GM19240 (cell line): ENCODE measurements around the gene DPH2.

ENCODE experiments used
- DNase-seq: peaks from one replicate; pipeline ENCODE4 v3.0.0; 2011; ENCODE audit warnings: low spot score; ENCODE audit not compliant: insufficient read length

Gene DPH2

GRCh38 chr1:43969746-43970466 is at the start of gene DPH2:
TSS of gene DPH2 (plus strand) at chr1:43970010. CDS start at chr1:43970176, 166 bp downstream.
- peak; percentile 100 for DNase-seq

GRCh38 chr1:43921022-43921421 is 48.8 kb upstream of the DPH2 start:
- DNase-seq, result no peak

- no peak for DNase-seq
Measured at GRCh38 chr1:43924516-43924915, 45.3 kb upstream of the DPH2 start.

GRCh38 chr1:43925846-43926245 is 44.0 kb upstream of the DPH2 start:
- no peak for DNase-seq

- DNase-seq, result peak; percentile 51
Measured at GRCh38 chr1:43930168-43930948, 39.5 kb upstream of the DPH2 start.

- DNase-seq, result no peak
Measured at GRCh38 chr1:43930949-43931275, 38.9 kb upstream of the DPH2 start.

GRCh38 chr1:43931711-43932660 is 37.8 kb upstream of the DPH2 start:
- DNase-seq, result no peak

- no peak for DNase-seq
Measured at GRCh38 chr1:43932786-43933385, 36.9 kb upstream of the DPH2 start.

DNA sequence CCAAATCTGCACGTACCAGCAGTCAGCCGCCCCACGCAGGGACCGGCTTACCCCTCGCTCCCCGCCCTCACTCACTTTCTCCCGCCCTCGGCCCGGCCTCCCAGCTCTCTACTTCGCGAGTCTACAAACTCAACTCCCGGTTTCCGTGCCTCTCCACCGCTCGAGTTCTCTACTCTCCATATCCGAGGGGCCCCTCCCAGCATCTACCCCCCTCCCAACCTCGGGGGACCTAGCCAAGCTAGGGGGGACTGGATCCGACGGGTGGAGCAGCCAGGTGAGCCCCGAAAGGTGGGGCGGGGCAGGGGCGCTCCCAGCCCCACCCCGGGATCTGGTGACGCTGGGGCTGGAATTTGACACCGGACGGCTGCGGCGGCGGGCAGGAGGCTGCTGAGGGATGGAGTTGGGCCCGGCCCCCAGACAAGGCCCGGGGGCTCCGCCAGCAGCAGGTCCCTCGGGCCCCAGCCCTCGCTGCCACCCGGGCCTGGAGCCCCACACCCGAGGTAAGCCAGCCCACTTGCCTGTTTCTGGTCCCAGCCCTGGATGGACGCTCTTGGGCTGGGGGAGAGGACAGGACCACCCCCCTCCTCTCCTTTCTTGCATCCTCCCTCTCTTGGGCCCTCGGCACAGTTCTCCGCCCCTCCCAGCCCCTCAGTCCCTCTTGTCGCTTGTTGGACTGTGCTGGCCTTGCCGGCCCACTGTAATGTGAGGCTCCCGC is 36.3 kb upstream of the DPH2 start, which contains the start of gene ARTN:
TSS of gene ARTN (plus strand) at position 416 of the 715 bp plus-strand sequence. CDS start 1,856 bp downstream, outside the sequence.
- no peak for DNase-seq

DNA sequence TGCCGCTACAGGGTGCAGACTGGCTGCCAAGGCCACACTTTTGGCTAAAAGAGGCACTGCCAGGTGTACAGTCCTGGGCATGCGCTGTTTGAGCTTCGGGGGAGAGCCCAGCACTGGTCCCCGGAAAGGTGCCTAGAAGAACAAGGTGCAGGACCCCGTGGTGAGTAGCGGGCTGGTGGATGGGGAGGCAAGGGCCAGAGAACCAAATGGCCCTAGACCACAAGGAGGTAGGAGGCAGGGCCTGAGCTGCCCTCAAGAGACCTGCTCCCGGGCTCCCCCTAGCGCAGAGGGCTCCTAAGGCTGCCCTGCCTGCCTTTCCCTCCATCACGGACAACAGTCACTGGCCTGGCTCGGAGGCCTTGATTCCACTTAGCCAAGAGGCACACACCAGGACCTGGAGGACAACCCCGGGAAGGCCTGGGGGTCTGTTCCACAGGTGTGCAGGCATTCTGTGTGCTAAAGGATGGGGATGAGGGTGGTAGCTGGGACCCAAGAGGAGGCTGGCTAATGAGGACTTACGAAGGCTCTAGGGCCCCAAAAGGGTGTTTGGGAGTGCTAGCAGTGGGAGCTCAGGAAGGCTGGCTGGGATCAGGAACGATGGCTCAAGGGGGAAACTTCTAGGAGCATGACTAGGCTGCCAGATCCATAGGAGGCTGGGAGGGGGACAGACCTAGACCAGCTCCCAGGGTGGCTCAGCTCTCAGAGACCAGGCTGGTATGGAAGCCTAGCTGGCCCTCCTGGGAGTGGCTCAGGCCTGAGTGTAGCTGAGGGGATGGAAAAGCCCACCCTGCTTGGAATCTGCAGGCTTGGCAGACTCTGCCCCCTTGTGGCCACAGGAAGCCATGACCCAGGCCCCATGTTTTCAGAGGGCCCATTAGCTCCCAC is 35.5 kb upstream of the DPH2 start:
- DNase-seq, result peak; percentile 81

GRCh38 chr1:43934986-43935324 is 34.9 kb upstream of the DPH2 start:
- DNase-seq, result no peak

DNA sequence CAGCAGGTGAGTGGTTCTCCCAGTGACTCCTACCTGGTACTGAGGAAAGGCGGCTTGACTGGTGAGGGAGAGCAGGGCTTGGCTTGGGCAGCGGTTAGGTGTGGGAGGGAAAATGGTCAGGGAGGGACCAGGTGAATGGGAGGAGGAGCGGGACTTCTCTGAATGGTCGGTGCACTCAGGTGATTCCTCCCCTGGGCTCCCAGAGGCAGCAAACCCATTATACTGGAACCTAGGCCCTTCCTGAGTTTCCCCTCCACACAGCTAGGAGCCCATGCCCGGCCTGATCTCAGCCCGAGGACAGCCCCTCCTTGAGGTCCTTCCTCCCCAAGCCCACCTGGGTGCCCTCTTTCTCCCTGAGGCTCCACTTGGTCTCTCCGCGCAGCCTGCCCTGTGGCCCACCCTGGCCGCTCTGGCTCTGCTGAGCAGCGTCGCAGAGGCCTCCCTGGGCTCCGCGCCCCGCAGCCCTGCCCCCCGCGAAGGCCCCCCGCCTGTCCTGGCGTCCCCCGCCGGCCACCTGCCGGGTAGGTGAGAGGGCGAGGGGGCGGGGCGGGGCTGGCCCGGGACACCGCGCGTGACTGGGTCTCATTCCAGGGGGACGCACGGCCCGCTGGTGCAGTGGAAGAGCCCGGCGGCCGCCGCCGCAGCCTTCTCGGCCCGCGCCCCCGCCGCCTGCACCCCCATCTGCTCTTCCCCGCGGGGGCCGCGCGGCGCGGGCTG is 33.9 kb upstream of the DPH2 start:
- no peak for DNase-seq

- DNase-seq, result no peak
Measured at GRCh38 chr1:43936431-43937151, 33.2 kb upstream of the DPH2 start.

DNA sequence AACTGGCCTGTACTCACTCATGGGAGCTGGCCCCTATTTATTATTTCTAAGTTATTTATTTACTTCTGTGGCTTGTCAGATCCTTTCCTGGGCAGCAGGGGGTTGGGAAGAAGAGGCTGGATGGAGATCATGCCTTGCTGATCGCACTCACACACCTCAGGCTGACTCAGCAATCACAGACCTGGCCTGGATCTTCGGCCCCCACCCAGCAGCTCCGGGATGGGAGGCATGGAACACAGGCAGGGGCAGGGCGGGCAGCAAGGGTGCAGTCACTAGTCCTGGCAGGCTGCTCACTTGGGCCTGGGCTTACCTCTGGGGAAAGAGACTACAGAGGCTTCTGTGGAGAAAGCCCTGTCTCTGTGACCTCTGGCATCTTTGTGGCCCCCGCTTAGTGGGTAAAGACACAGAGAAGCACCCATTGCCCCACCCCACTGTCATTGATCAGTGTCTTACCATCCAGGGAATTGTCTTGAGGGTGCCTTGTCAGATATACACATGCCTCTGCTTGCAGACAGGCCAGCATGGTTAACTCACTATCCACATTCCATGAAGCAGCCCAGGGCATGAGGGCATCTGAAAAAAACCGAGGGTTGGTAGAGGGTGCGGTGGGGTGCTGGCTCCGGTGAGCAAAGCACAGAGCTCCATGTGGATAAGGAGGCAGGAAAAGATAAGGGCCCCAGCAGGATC is 32.5 kb upstream of the DPH2 start:
- DNase-seq, result no peak

DNA sequence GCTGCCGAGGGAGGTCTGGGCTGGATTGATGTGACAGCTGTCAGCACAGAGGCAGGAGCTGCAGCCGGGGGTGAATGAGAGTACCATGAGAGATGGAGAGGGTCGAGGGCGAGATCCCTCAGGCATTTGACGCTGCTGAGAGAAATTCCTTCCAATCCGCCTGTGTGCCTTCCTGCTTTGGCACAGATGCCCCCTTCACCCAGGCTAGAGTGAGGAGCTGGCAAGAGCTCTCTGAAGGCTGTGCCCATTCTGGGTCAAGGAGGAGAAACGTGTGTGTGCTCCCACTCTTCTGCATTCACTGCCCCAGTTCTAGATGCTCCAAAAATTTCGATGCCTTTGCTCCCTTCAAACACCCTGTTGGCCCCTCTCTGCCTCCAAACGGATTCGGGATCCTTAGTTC is 31.4 kb upstream of the DPH2 start:
- DNase-seq, result no peak

DNA sequence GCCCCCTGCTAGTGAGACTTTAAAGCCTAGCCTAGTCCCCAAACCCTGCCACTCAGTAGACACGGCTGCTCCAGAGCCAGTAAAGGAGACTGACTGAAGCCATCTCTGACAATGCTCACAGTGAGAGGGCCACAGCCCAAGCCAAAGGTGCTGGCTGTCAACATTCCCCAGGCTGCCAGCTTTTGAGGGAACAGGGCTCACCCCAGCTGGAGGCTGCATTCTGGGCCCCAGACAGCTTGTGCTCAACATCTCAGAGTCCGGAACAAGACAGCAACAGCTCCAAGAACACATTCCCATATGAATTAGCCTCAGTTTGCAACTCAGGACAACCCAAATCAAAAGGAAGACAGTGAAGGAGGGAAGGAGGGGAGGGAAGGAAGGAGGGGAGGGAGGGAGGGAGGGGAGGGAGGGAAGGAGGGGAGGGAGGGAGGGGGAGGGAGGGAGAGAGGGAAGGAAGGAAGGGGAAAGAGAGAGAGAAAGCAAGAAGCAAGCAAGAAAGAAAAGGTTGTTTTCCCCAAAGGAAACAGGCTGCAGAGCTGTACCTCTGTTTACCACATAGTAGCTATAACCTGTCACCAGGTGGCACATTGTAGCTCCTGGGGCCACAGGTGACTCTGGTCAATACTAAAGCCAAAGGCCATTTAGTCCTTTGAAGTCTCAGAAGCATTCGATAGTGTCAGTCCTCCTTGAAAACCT is 30.8 kb upstream of the DPH2 start:
- DNase-seq, result no peak

DNA sequence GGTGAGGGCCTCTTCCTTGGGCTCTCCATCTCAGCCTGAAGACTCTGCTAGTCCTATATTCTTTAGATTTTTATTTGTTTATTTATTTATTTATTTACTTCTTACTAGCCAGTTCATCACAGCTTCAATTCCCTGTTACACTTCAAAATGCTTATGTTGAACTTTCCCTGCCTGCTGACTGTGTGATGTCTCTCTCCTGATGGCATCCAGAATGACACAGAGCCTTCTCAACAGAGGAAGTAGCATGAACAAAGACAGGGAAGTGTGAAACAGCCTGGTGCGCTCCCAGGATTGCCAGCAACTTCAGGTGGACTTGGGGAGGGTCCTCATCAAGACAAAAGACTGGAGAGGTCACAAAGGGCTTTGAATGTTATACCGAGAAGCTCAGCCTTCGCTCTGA is 27.4 kb upstream of the DPH2 start:
- DNase-seq, result no peak
